Naive thymus-derived CD4-positive, alpha-beta T cell (primary cell): ENCODE data around the gene LRRN4. TPM values are rescaled to one million over a fixed set of nuclear protein-coding genes. Genes with fewer than 3 reads are reported as not detected.

Experiments used
- ATAC-seq: fragments of 150-1000 bp; cut with Tn5 transposase; 2 replicates; pipeline ENCODE4 v1.10.0; 2021; ENCODE audit warnings: mild to moderate bottlenecking, moderate library complexity
- CTCF ChIA-PET: fragments of 350-600 bp; sonication (Branson Sonifier 250); formaldehyde crosslinking; loops from one replicate; lab custom pipeline; 2021; ENCODE audit warnings: antibody characterized with exemption; lab: Charles Lee
- POLR2A ChIA-PET: fragments of 350-600 bp; sonication (Branson Sonifier 250); formaldehyde crosslinking; loops from one replicate; lab custom pipeline; 2021; ENCODE audit warnings: antibody characterized with exemption, inconsistent platforms; lab: Charles Lee
- DNase-seq, 9 donors: peaks; one replicate each; pipeline versions ENCODE4 v3.0.0 to v3.0.0-alpha.2; 2020 to 2022; ENCODE audit warnings: mixed read lengths in 1 of 9
- H3K27ac ChIP-seq: one replicate; pipeline ENCODE4 v1.7.0; 2013; ENCODE audit warnings: mild to moderate bottlenecking, low read depth, low read length, moderate library complexity
- H3K27me3 ChIP-seq, 2 donors: one replicate each; pipeline ENCODE4 v1.7.0; 2013; ENCODE audit warnings: low read length in 2 of 2, mild to moderate bottlenecking in 2 of 2, moderate library complexity in 2 of 2; ENCODE audit not compliant: control insufficient read depth in 2 of 2, insufficient read depth in 2 of 2
- H3K36me3 ChIP-seq, 3 experiments: 1 replicate in 2 of 3; 2 replicates in 1 of 3; pipeline ENCODE4 v1.7.0; 2013; ENCODE audit warnings: low read length in 3 of 3, mild to moderate bottlenecking in 3 of 3, moderate library complexity in 1 of 3; ENCODE audit not compliant: insufficient read depth in 3 of 3, control insufficient read depth in 2 of 3
- H3K4me1 ChIP-seq, 2 donors: one replicate each; pipeline ENCODE4 v1.7.0; 2013; ENCODE audit warnings: low read length in 2 of 2, mild to moderate bottlenecking in 2 of 2, moderate library complexity in 1 of 2; ENCODE audit not compliant: control insufficient read depth in 2 of 2, insufficient read depth in 2 of 2
- H3K4me3 ChIP-seq: 2 replicates; pipeline ENCODE4 v1.7.0; 2013; ENCODE audit warnings: mild to moderate bottlenecking, low read length
- H3K9me3 ChIP-seq, 3 experiments: 1 replicate in 2 of 3; 2 replicates in 1 of 3; pipeline ENCODE4 v1.7.0; 2013; ENCODE audit warnings: low read length in 3 of 3; ENCODE audit not compliant: control insufficient read depth in 2 of 3
- H3K27ac Mint-ChIP-seq, 9 donors: one replicate each; pipeline ENCODE4 v1.8.0; 2020 to 2022; ENCODE audit warnings: mixed read lengths in 9 of 9, mild to moderate bottlenecking in 8 of 9, moderate library complexity in 5 of 9, inconsistent platforms in 2 of 9
- H3K27me3 Mint-ChIP-seq, 5 donors: one replicate each; pipeline ENCODE4 v1.8.0; 2021 to 2022; ENCODE audit warnings: mixed read lengths in 5 of 5, mild to moderate bottlenecking in 1 of 5
- H3K36me3 Mint-ChIP-seq, 5 donors: one replicate each; pipeline ENCODE4 v1.8.0; 2020 to 2022; ENCODE audit warnings: mixed read lengths in 5 of 5, mild to moderate bottlenecking in 3 of 5, inconsistent platforms in 1 of 5
- H3K4me1 Mint-ChIP-seq, 7 donors: one replicate each; pipeline ENCODE4 v1.8.0; 2020 to 2022; ENCODE audit warnings: mixed read lengths in 7 of 7, mild to moderate bottlenecking in 3 of 7, inconsistent platforms in 1 of 7
- H3K4me3 Mint-ChIP-seq, 10 donors: one replicate each; pipeline ENCODE4 v1.8.0; 2020 to 2022; ENCODE audit warnings: mild to moderate bottlenecking in 10 of 10, mixed read lengths in 10 of 10, moderate library complexity in 6 of 10, inconsistent platforms in 2 of 10
- H3K9me3 Mint-ChIP-seq, 11 donors: one replicate each; pipeline ENCODE4 v1.8.0; 2020 to 2022; ENCODE audit warnings: mixed read lengths in 11 of 11, mild to moderate bottlenecking in 4 of 11, inconsistent platforms in 1 of 11, moderate library complexity in 1 of 11
- intact Hi-C, 2 donors: fragments of 100-400 bp; cut with micrococcal nuclease; formaldehyde crosslinking; loops; one replicate each; pipeline ENCODE4 v1.15.1; 2023
- polyA plus RNA-seq, 2 donors: library from polyadenylated mRNA; unstranded; fragments of 300-500 nt; fragmentation: Illumina TruSeq; gene quantifications; one replicate each; pipeline ENCODE4 v1.2.3, GENCODE V29; 2021
- total RNA-seq, 6 experiments: library from RNA in 5 of 6; stranded (reverse) in 5 of 6; gene quantifications; 1 replicate in 5 of 6; 2 replicates in 1 of 6; pipeline ENCODE4 v1.2.3 and lab custom pipeline; 2021 to 2026

The LRRN4 gene
- total and polyA plus RNA-seq, 7 experiments from 2014 or later = not detected

DNA sequence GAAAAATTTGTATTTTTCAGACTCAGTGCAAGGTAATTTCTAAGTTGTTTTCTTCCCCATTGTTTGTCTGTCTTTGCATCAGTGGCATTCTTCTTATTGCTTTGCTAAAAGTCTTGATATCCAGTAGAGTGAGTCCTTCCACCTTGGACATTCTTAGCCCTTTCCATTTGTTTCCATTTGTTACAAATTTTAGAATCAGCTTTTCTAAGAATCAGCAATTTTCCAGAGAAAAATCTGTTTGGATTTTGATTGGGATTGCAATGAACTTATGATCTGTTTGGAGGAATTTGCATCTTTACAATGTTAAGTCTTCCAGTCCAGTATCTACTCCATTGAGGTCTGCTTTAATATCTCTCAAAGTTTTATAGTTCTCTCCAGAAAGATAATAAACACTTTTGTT is 36.4 kb downstream of the LRRN4 start:
- Histone ChIP-seq H3K4me3 (no peak overlapping the region), H3K36me3 (peaks cover 5 to 20% (median 7%) of the 10 kb centered on the region in 3 experiments), H3K9me3 (no peaks in the 10 kb centered on the region), H3K27ac (no peak overlapping the region), H3K27me3 (no peaks in the 10 kb centered on the region), H3K4me1 (no peaks in the 10 kb centered on the region)
- no peak overlapping the region for H3K4me3 Mint-ChIP-seq
- H3K27ac Mint-ChIP-seq = peak overlapping the region in 1 of 9 donors; percentile 7
- H3K9me3 Mint-ChIP-seq = peaks cover 0 to 2% (median 0%) of the 10 kb centered on the region in 11 donors
- peaks cover 3 to 56% (median 36%) of the 10 kb centered on the region in 5 donors for H3K36me3 Mint-ChIP-seq
- H3K27me3 Mint-ChIP-seq = no peaks in the 10 kb centered on the region
- no peak for ATAC-seq
- CTCF ChIA-PET = no interaction called here
- intact Hi-C loops = no loop called here
- DNase-seq = no peak
- H3K4me1 Mint-ChIP-seq = peaks cover 18 to 73% (median 54%) of the 10 kb centered on the region in 7 donors
- POLR2A ChIA-PET = no interaction called here

DNA sequence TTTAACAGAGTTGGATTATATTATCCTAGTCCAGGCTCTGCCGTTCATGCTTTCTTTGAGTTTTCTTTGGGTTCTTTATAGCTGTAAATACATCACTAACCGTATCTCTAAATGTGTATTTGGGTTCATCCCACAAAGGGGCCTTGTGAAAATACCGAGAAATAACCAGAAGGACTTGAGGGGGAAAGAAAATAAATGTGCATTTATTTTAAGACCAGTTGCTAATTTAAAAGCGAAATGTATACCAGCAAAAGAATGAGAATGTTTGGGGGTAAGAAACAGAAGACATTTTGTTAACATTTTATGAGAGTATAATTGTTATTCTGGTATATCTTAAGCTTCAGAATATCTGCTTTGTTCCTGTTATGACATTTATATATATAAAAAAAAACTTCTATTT is 38.9 kb downstream of the LRRN4 start:
- no peaks in the 10 kb centered on the region for H3K27me3 Mint-ChIP-seq
- DNase-seq (no peak), ATAC-seq (no peak)
- peaks cover 19 to 77% (median 53%) of the 10 kb centered on the region in 7 donors for H3K4me1 Mint-ChIP-seq
- Histone ChIP-seq H3K4me1 (no peaks in the 10 kb centered on the region), H3K27ac (no peak overlapping the region), H3K36me3 (peaks cover 13 to 29% (median 13%) of the 10 kb centered on the region in 3 experiments), H3K27me3 (no peaks in the 10 kb centered on the region), H3K9me3 (no peaks in the 10 kb centered on the region), H3K4me3 (no peak overlapping the region)
- intact Hi-C loops = no loop called here
- no peaks in the 10 kb centered on the region for H3K9me3 Mint-ChIP-seq
- H3K27ac Mint-ChIP-seq = peak overlapping the region in 2 of 9 donors; percentile 3 to 63
- POLR2A ChIA-PET = no interaction called here
- H3K4me3 Mint-ChIP-seq = no peak overlapping the region
- CTCF ChIA-PET = no interaction called here
- H3K36me3 Mint-ChIP-seq = peaks cover 16 to 54% (median 46%) of the 10 kb centered on the region in 5 donors

DNA sequence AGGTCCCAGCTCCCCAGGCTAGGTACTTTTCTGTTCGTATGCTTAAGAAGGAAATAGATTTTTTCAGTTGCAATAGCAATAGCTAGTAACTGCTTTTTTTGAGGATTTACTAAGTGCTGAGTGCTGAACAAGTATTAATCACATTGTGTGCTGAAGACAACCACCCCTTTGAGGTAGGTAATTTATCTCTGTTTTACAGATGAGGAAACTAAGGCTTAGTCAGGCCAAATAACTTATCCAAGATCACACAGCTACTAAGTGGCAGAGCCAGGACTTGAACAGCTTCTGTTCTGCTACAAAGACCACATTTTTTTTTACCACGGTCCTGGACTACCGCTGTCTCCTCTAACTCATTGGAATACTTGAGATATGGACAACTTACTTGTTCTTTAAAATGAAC is 39.8 kb downstream of the LRRN4 start:
- Mint-ChIP-seq H3K27me3 (no peaks in the 10 kb centered on the region), H3K27ac (peak overlapping the region in 5 of 9 donors; percentile 3 to 80 (median 63)), H3K4me1 (peaks cover 21 to 74% (median 52%) of the 10 kb centered on the region in 7 donors), H3K9me3 (no peaks in the 10 kb centered on the region), H3K36me3 (peaks cover 16 to 57% (median 49%) of the 10 kb centered on the region in 5 donors), H3K4me3 (no peak overlapping the region)
- no peaks in the 10 kb centered on the region for H3K4me1 ChIP-seq
- intact Hi-C loops = no loop called here
- no peak overlapping the region for H3K4me3 ChIP-seq
- no peak overlapping the region for H3K27ac ChIP-seq
- no peaks in the 10 kb centered on the region for H3K9me3 ChIP-seq
- no peaks in the 10 kb centered on the region for H3K27me3 ChIP-seq
- DNase-seq (no peak), ATAC-seq (no peak)
- H3K36me3 ChIP-seq = peaks cover 13 to 33% (median 15%) of the 10 kb centered on the region in 3 experiments
- POLR2A ChIA-PET = no interaction called here
- CTCF ChIA-PET = no interaction called here

DNA sequence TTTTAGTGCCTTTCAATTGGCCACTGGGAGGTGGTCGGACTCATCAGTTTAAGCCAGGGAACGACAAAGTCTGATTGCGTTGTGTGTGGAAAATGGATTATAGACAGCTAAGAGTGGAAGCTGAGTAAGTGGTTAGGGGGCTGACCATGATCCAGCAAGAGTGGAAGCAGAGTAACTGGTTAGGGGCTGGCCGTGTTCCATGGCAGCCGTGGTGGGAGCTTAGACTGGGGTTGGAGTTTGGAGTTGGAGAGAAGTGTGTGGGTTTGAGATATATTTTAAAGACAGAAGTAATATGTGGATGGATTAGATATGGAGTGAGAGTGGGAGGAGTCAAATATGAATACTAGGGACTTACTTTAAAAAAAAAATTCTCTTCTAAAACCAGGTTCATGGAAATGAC is 41.7 kb downstream of the LRRN4 start:
- intact Hi-C loops = no loop called here
- Histone ChIP-seq H3K4me3 (no peak overlapping the region), H3K36me3 (peaks cover 13 to 33% (median 15%) of the 10 kb centered on the region in 3 experiments), H3K4me1 (peaks cover 3 to 6% of the 10 kb centered on the region in 2 donors), H3K27me3 (no peaks in the 10 kb centered on the region), H3K27ac (no peak overlapping the region), H3K9me3 (no peaks in the 10 kb centered on the region)
- ChIA-PET POLR2A (no interaction called here), CTCF (interaction anchor here (1.0 kb wide), 1 partner anchor 443 kb away, joined by 3 read pairs; no protein-coding TSS in a partner anchor)
- peaks cover 35 to 75% (median 55%) of the 10 kb centered on the region in 7 donors for H3K4me1 Mint-ChIP-seq
- H3K4me3 Mint-ChIP-seq = no peak overlapping the region
- no peaks in the 10 kb centered on the region for H3K9me3 Mint-ChIP-seq
- H3K36me3 Mint-ChIP-seq = peaks cover 16 to 49% (median 38%) of the 10 kb centered on the region in 5 donors
- DNase-seq (no peak), ATAC-seq (no peak)
- H3K27ac Mint-ChIP-seq = peak overlapping the region in 5 of 9 donors; percentile 34 to 66 (median 63)
- no peaks in the 10 kb centered on the region for H3K27me3 Mint-ChIP-seq

DNA sequence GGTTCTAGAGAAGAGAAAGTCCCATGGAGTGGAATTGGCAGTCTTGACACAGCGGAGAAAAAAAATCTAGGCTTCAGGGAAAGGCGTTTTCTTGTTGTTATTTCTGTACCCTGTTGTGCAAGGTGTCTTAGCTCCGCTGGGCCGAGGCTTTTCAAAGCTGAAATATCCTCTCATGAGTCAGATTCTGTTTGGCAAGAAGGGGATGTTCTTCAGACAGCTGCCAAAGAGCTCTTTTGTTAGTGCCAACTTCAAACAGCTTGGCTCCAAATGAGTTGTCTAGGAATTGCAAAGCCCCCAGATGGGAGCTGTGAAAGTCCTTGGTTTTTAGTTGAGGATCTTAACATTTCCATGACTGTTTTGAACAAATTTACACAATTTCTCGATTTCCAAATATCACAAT is 45.6 kb downstream of the LRRN4 start:
- DNase-seq (no peak), ATAC-seq (no peak)
- no peaks in the 10 kb centered on the region for H3K27me3 Mint-ChIP-seq
- POLR2A ChIA-PET = interaction anchor here (1.0 kb wide), 1 partner anchor 18 kb away, joined by 3 read pairs; no protein-coding TSS in a partner anchor
- intact Hi-C loops = loop anchor here in 1 of 2 donors (2.0 kb wide), 1 partner anchor 15 kb away; no protein-coding TSS in a partner anchor
- peaks cover 30 to 68% (median 44%) of the 10 kb centered on the region in 7 donors for H3K4me1 Mint-ChIP-seq
- peak overlapping the region in 8 of 9 donors; percentile 10 to 77 (median 39) for H3K27ac Mint-ChIP-seq
- Histone ChIP-seq H3K27me3 (no peaks in the 10 kb centered on the region), H3K4me1 (peaks cover 3 to 16% of the 10 kb centered on the region in 2 donors), H3K27ac (no peak overlapping the region), H3K9me3 (no peaks in the 10 kb centered on the region), H3K36me3 (peaks cover 5 to 20% (median 13%) of the 10 kb centered on the region in 3 experiments), H3K4me3 (no peak overlapping the region)
- H3K36me3 Mint-ChIP-seq = peaks cover 16 to 28% (median 24%) of the 10 kb centered on the region in 5 donors
- peak overlapping the region; percentile 58 to 99 (median 96) for H3K4me3 Mint-ChIP-seq
- CTCF ChIA-PET = interaction anchor here (0.6 kb wide), 1 partner anchor 21 kb away, joined by 3 read pairs; no protein-coding TSS in a partner anchor
- H3K9me3 Mint-ChIP-seq = no peaks in the 10 kb centered on the region

DNA sequence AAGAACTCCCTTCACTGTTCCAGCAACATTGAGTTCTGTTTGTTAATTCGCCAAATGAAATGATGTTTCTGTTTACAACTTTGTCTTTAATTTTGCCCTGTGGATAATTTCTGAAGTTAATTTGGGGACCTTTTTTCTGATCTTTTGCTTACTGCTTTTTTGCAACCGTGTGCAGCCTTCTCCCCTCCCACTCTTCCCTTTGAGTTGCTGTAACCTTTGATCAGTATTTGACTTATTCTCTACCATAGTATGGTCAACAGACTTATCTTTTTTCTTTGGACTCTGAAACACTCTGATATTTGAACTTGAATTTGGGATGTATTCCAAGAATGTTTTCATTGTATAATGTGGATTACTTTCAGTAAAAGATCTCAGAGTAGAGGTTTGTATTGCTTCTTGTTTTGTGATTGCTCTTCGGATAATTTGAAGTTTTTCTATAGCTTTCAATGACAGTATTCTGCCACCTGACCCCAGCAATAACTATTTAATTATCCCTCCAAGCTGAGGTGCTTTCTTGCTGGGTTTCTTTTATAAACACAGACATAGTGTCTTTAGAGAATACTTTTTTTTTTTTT is 46.2 kb downstream of the LRRN4 start:
- Mint-ChIP-seq H3K9me3 (no peaks in the 10 kb centered on the region), H3K27ac (peak overlapping the region; percentile 9 to 91 (median 49)), H3K4me1 (peaks cover 30 to 64% (median 41%) of the 10 kb centered on the region in 7 donors), H3K27me3 (no peaks in the 10 kb centered on the region), H3K4me3 (peak overlapping the region; percentile 90 to 99 (median 97)), H3K36me3 (peaks cover 15 to 24% (median 22%) of the 10 kb centered on the region in 5 donors)
- H3K4me1 ChIP-seq = peaks cover 3 to 16% of the 10 kb centered on the region in 2 donors
- no peak for ATAC-seq
- H3K4me3 ChIP-seq = peak overlapping the region; percentile 72
- intact Hi-C loops = loop anchor here in 1 of 2 donors (2.0 kb wide), 1 partner anchor 15 kb away; no protein-coding TSS in a partner anchor
- ChIA-PET CTCF (interaction anchor here (1.0 kb wide), 1 partner anchor 479 kb away, joined by 3 read pairs; no protein-coding TSS in a partner anchor), POLR2A (no interaction called here)
- no peaks in the 10 kb centered on the region for H3K27me3 ChIP-seq
- DNase-seq = no peak
- H3K36me3 ChIP-seq = peaks cover 5 to 18% (median 11%) of the 10 kb centered on the region in 3 experiments
- H3K27ac ChIP-seq = peak overlapping the region; percentile 37
- H3K9me3 ChIP-seq = no peaks in the 10 kb centered on the region
